Measurements from ENCODE around the gene ESRRA. TPM values are rescaled to one million over a fixed set of nuclear protein-coding genes. Genes with fewer than 3 reads are reported as not detected.
A peak's percentile ranks its signal among the peaks of the same experiment; 100 is the strongest.

Gene ESRRA
- total and polyA plus RNA-seq, 2 of the 13 experiments (the other 11 are each of a cell fraction or from before 2014, with no cell fraction given), result 18.1 to 36.3 TPM

GRCh38 chr11:64317325-64317960 is 12.1 kb downstream of the ESRRA start, which contains the start of gene TRMT112 (continued):
- TF ChIP-seq, protein P1, sequence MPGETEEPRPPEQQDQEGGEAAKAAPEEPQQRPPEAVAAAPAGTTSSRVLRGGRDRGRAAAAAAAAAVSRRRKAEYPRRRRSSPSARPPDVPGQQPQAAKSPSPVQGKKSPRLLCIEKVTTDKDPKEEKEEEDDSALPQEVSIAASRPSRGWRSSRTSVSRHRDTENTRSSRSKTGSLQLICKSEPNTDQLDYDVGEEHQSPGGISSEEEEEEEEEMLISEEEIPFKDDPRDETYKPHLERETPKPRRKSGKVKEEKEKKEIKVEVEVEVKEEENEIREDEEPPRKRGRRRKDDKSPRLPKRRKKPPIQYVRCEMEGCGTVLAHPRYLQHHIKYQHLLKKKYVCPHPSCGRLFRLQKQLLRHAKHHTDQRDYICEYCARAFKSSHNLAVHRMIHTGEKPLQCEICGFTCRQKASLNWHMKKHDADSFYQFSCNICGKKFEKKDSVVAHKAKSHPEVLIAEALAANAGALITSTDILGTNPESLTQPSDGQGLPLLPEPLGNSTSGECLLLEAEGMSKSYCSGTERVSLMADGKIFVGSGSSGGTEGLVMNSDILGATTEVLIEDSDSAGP (CRISPR knock-in tag; IDR thresholded peaks at IDR 0.05; ENCODE audit: borderline replicate concordance), result peak; percentile 23; the same call in 1 of the 2 replicates
- TF ChIP-seq CHD4 (IDR thresholded peaks at IDR 0.05; ENCODE audit: borderline replicate concordance, low read length) (no peak), TBX2 (CRISPR knock-in tag; IDR thresholded peaks at IDR 0.05; ENCODE audit: borderline replicate concordance) (peak; percentile 51), SALL1 (CRISPR knock-in tag; IDR thresholded peaks at IDR 0.05) (peak; percentile 52; the same call in 1 of the 2 replicates), KLF11 (CRISPR knock-in tag; IDR thresholded peaks at IDR 0.05) (no peak), ELK4 (CRISPR knock-in tag; IDR thresholded peaks at IDR 0.05; ENCODE audit: borderline replicate concordance) (peak; percentile 32; the same call in 1 of the 2 replicates), ZNF180 (CRISPR knock-in tag; IDR thresholded peaks at IDR 0.05; ENCODE audit: borderline replicate concordance, low read depth) (no peak), FOXA3 (CRISPR knock-in tag; IDR thresholded peaks at IDR 0.05) (no peak), ARID3A (IDR thresholded peaks at IDR 0.05; ENCODE audit: low read depth, low read length) (no peak), PPARG (CRISPR knock-in tag; conservative IDR thresholded peaks at IDR 0.05) (peak; percentile 49; the same call in 1 of the 2 replicates), TBP (CRISPR knock-in tag; IDR thresholded peaks at IDR 0.05) (no peak), ZMYM3 (CRISPR knock-in tag; IDR thresholded peaks at IDR 0.05) (no peak), ZNF335 (CRISPR knock-in tag; IDR thresholded peaks at IDR 0.05) (no peak), POLR2A (IDR thresholded peaks at IDR 0.05; ENCODE audit: insufficient read depth in 1 of 2, low read depth in 2 of 2, low read length in 2 of 2) (peak; percentile 74 to 89), ZNF691 (CRISPR knock-in tag; IDR thresholded peaks at IDR 0.05; ENCODE audit: borderline replicate concordance, low read depth) (0 out of 2 replicates have a peak, but pooled peaks have one; percentile 25), HDAC1 (CRISPR knock-in tag; IDR thresholded peaks at IDR 0.05) (no peak; the same call in none of the 2 replicates), ZNF556 (CRISPR knock-in tag; IDR thresholded peaks at IDR 0.05; ENCODE audit: borderline replicate concordance) (peak; percentile 24; the same call in 1 of the 2 replicates), CCDC6 (CRISPR knock-in tag; IDR thresholded peaks at IDR 0.05) (peak; percentile 83)
- TF ChIP-seq, protein P2, sequence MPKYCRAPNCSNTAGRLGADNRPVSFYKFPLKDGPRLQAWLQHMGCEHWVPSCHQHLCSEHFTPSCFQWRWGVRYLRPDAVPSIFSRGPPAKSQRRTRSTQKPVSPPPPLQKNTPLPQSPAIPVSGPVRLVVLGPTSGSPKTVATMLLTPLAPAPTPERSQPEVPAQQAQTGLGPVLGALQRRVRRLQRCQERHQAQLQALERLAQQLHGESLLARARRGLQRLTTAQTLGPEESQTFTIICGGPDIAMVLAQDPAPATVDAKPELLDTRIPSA (CRISPR knock-in tag; IDR thresholded peaks at IDR 0.05; ENCODE audit: borderline replicate concordance), result no peak
- TF ChIP-seq, protein P3, sequence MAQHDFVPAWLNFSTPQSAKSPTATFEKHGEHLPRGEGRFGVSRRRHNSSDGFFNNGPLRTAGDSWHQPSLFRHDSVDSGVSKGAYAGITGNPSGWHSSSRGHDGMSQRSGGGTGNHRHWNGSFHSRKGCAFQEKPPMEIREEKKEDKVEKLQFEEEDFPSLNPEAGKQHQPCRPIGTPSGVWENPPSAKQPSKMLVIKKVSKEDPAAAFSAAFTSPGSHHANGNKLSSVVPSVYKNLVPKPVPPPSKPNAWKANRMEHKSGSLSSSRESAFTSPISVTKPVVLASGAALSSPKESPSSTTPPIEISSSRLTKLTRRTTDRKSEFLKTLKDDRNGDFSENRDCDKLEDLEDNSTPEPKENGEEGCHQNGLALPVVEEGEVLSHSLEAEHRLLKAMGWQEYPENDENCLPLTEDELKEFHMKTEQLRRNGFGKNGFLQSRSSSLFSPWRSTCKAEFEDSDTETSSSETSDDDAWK (CRISPR knock-in tag; IDR thresholded peaks at IDR 0.05), result no peak
